ENCODE measurements around the gene MEF2C. TPM values are rescaled to one million over a fixed set of nuclear protein-coding genes. Genes with fewer than 3 reads are reported as not detected.

The MEF2C gene
- total RNA-seq, 1 experiment from 2014 or later = 1.7 TPM

DNA sequence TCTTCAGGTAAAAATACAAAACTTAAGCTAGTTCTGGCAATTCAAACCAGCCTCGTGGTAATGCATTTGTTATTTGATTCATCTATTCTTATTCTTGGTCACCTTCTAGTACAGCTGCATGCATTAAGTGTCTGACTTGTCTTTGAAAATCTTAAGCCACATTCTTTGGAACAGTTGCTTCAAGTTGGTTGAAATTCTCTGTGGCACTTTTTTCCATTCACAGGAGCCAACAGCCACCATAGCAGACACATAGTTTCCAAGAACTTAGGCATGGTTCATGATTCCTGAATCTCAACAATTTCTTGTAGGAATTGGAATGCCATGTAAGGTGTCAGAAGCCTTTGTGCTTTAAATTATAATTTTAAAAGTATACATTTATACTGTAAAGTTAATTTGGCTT, 47.4 kb upstream of the MEF2C start:
- no peaks in the 10 kb centered on the region for H3K27me3 Mint-ChIP-seq (ENCODE audit: low read depth)
- no peaks in the 10 kb centered on the region for H3K36me3 Mint-ChIP-seq

DNA sequence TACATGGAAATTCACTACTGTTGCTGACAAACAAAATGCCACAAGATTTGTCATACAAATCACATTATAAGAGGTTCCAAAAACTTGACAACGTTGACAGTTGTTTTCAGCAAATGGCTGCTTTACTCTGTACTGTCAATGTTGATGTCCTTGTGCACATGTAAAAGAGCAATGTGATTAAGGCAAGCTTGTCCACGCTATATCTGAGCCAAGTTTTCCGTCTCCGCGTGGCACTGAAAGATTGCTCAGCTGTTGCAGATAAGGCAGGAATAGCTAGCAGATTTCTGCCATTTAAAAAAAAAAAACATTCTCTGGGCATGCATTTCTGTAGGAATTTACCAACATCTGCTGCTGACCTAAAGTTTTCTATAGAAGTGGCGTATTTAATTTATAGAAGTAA, 46.4 kb upstream of the MEF2C start:
- POLR2A ChIA-PET = interaction anchor here (0.7 kb wide), 1 partner anchor 129 kb away, joined by 4 read pairs; no protein-coding TSS in a partner anchor
- CTCF ChIA-PET = no interaction called here
- no peak overlapping the region for H3K27ac Mint-ChIP-seq
- H3K4me3 Mint-ChIP-seq = no peak overlapping the region
- H3K27me3 Mint-ChIP-seq (ENCODE audit: low read depth) = no peaks in the 10 kb centered on the region
- H3K4me1 Mint-ChIP-seq = peaks cover 3% of the 10 kb centered on the region
- ATAC-seq = no peak
- H3K36me3 Mint-ChIP-seq = no peaks in the 10 kb centered on the region
- no peak for DNase-seq (ENCODE audit: low spot score)
- no peaks in the 10 kb centered on the region for H3K9me3 Mint-ChIP-seq
- TF ChIP-seq GRHL2 (CRISPR knock-in tag; IDR thresholded peaks at IDR 0.05; ENCODE audit: insufficient replicate concordance, severe bottlenecking) = no peak
- TF ChIP-seq, protein P1, sequence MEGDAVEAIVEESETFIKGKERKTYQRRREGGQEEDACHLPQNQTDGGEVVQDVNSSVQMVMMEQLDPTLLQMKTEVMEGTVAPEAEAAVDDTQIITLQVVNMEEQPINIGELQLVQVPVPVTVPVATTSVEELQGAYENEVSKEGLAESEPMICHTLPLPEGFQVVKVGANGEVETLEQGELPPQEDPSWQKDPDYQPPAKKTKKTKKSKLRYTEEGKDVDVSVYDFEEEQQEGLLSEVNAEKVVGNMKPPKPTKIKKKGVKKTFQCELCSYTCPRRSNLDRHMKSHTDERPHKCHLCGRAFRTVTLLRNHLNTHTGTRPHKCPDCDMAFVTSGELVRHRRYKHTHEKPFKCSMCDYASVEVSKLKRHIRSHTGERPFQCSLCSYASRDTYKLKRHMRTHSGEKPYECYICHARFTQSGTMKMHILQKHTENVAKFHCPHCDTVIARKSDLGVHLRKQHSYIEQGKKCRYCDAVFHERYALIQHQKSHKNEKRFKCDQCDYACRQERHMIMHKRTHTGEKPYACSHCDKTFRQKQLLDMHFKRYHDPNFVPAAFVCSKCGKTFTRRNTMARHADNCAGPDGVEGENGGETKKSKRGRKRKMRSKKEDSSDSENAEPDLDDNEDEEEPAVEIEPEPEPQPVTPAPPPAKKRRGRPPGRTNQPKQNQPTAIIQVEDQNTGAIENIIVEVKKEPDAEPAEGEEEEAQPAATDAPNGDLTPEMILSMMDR (IDR thresholded peaks at IDR 0.05) = no peak
- TF ChIP-seq SOX15 (CRISPR knock-in tag; IDR thresholded peaks at IDR 0.05) = no peak
- TF ChIP-seq, protein P2, sequence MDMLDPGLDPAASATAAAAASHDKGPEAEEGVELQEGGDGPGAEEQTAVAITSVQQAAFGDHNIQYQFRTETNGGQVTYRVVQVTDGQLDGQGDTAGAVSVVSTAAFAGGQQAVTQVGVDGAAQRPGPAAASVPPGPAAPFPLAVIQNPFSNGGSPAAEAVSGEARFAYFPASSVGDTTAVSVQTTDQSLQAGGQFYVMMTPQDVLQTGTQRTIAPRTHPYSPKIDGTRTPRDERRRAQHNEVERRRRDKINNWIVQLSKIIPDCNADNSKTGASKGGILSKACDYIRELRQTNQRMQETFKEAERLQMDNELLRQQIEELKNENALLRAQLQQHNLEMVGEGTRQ (CRISPR knock-in tag; IDR thresholded peaks at IDR 0.05) = no peak
- TF ChIP-seq, protein P3, sequence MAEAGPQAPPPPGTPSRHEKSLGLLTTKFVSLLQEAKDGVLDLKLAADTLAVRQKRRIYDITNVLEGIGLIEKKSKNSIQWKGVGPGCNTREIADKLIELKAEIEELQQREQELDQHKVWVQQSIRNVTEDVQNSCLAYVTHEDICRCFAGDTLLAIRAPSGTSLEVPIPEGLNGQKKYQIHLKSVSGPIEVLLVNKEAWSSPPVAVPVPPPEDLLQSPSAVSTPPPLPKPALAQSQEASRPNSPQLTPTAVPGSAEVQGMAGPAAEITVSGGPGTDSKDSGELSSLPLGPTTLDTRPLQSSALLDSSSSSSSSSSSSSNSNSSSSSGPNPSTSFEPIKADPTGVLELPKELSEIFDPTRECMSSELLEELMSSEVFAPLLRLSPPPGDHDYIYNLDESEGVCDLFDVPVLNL (CRISPR knock-in tag; IDR thresholded peaks at IDR 0.05; ENCODE audit: borderline replicate concordance, low read depth) = no peak

More for the DNA sequence above, 47.4 kb upstream of the MEF2C start:
- DNase-seq (ENCODE audit: low spot score) (no peak), ATAC-seq (no peak)
- TF ChIP-seq MXD4 (CRISPR knock-in tag; IDR thresholded peaks at IDR 0.05; ENCODE audit: borderline replicate concordance) (no peak), OVOL2 (CRISPR knock-in tag; IDR thresholded peaks at IDR 0.05; ENCODE audit: borderline replicate concordance) (no peak), IRF2 (CRISPR knock-in tag; IDR thresholded peaks at IDR 0.05; ENCODE audit: borderline replicate concordance, low read depth) (no peak), SOX15 (CRISPR knock-in tag; IDR thresholded peaks at IDR 0.05) (no peak), ZNF416 (CRISPR knock-in tag; IDR thresholded peaks at IDR 0.05) (no peak), CBFB (CRISPR knock-in tag; IDR thresholded peaks at IDR 0.05; ENCODE audit: low read depth) (no peak), RORB (CRISPR knock-in tag; IDR thresholded peaks at IDR 0.05) (no peak), CREM (CRISPR knock-in tag; IDR thresholded peaks at IDR 0.05) (no peak), ZNF263 (CRISPR knock-in tag; IDR thresholded peaks at IDR 0.05; ENCODE audit: low read depth) (no peak), TEAD4 (CRISPR knock-in tag; IDR thresholded peaks at IDR 0.05) (no peak), TEAD1 (CRISPR knock-in tag; IDR thresholded peaks at IDR 0.05) (no peak)
- TF ChIP-seq, protein P4, sequence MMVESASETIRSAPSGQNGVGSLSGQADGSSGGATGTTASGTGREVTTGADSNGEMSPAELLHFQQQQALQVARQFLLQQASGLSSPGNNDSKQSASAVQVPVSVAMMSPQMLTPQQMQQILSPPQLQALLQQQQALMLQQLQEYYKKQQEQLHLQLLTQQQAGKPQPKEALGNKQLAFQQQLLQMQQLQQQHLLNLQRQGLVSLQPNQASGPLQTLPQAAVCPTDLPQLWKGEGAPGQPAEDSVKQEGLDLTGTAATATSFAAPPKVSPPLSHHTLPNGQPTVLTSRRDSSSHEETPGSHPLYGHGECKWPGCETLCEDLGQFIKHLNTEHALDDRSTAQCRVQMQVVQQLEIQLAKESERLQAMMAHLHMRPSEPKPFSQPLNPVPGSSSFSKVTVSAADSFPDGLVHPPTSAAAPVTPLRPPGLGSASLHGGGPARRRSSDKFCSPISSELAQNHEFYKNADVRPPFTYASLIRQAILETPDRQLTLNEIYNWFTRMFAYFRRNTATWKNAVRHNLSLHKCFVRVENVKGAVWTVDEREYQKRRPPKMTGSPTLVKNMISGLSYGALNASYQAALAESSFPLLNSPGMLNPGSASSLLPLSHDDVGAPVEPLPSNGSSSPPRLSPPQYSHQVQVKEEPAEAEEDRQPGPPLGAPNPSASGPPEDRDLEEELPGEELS (CRISPR knock-in tag; IDR thresholded peaks at IDR 0.05) = no peak
- TF ChIP-seq, protein P1 (IDR thresholded peaks at IDR 0.05) = no peak
- TF ChIP-seq, protein P2 (CRISPR knock-in tag; IDR thresholded peaks at IDR 0.05) = no peak
- TF ChIP-seq, protein P5, sequence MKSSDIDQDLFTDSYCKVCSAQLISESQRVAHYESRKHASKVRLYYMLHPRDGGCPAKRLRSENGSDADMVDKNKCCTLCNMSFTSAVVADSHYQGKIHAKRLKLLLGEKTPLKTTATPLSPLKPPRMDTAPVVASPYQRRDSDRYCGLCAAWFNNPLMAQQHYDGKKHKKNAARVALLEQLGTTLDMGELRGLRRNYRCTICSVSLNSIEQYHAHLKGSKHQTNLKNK (CRISPR knock-in tag; IDR thresholded peaks at IDR 0.05) = no peak
- TF ChIP-seq, protein P6, sequence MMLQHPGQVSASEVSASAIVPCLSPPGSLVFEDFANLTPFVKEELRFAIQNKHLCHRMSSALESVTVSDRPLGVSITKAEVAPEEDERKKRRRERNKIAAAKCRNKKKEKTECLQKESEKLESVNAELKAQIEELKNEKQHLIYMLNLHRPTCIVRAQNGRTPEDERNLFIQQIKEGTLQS (CRISPR knock-in tag; conservative IDR thresholded peaks at IDR 0.05) = no peak
- TF ChIP-seq, protein P7, sequence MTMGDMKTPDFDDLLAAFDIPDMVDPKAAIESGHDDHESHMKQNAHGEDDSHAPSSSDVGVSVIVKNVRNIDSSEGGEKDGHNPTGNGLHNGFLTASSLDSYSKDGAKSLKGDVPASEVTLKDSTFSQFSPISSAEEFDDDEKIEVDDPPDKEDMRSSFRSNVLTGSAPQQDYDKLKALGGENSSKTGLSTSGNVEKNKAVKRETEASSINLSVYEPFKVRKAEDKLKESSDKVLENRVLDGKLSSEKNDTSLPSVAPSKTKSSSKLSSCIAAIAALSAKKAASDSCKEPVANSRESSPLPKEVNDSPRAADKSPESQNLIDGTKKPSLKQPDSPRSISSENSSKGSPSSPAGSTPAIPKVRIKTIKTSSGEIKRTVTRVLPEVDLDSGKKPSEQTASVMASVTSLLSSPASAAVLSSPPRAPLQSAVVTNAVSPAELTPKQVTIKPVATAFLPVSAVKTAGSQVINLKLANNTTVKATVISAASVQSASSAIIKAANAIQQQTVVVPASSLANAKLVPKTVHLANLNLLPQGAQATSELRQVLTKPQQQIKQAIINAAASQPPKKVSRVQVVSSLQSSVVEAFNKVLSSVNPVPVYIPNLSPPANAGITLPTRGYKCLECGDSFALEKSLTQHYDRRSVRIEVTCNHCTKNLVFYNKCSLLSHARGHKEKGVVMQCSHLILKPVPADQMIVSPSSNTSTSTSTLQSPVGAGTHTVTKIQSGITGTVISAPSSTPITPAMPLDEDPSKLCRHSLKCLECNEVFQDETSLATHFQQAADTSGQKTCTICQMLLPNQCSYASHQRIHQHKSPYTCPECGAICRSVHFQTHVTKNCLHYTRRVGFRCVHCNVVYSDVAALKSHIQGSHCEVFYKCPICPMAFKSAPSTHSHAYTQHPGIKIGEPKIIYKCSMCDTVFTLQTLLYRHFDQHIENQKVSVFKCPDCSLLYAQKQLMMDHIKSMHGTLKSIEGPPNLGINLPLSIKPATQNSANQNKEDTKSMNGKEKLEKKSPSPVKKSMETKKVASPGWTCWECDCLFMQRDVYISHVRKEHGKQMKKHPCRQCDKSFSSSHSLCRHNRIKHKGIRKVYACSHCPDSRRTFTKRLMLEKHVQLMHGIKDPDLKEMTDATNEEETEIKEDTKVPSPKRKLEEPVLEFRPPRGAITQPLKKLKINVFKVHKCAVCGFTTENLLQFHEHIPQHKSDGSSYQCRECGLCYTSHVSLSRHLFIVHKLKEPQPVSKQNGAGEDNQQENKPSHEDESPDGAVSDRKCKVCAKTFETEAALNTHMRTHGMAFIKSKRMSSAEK (CRISPR knock-in tag; IDR thresholded peaks at IDR 0.05; ENCODE audit: borderline replicate concordance) = no peak
- Mint-ChIP-seq H3K4me3 (no peak overlapping the region), H3K9me3 (no peaks in the 10 kb centered on the region), H3K4me1 (peaks cover 3% of the 10 kb centered on the region), H3K27ac (no peak overlapping the region)
- ChIA-PET CTCF (no interaction called here), POLR2A (interaction anchor here (0.7 kb wide), 1 partner anchor 130 kb away, joined by 4 read pairs; no protein-coding TSS in a partner anchor)
